Adrenal gland (tissue), 5 donors: Measurements from ENCODE around the gene CNFN.

ENCODE experiments used
- CTCF ChIP-seq, 6 experiments: fragments of 450-650 bp in 4 of 6; fragments of 200-600 bp in 2 of 6; sonication (generic) in 1 of 6; IDR thresholded peaks; 1 replicate in 5 of 6; 2 replicates in 1 of 6; pipeline versions ENCODE4 v1.5.1 to v1.8.0; 2016 to 2021; ENCODE audit warnings: antibody characterized with exemption in 6 of 6, mild to moderate bottlenecking in 2 of 6, moderate library complexity in 1 of 6
- POLR2A ChIP-seq, 2 donors: fragments of 450-650 bp; IDR thresholded peaks; one replicate each; pipeline ENCODE4 v1.6.1; 2017; ENCODE audit warnings: antibody characterized with exemption in 2 of 2, mild to moderate bottlenecking in 2 of 2, moderate library complexity in 1 of 2
- donor health status: DM: no; HTN: no; CAD: no.

DNA sequence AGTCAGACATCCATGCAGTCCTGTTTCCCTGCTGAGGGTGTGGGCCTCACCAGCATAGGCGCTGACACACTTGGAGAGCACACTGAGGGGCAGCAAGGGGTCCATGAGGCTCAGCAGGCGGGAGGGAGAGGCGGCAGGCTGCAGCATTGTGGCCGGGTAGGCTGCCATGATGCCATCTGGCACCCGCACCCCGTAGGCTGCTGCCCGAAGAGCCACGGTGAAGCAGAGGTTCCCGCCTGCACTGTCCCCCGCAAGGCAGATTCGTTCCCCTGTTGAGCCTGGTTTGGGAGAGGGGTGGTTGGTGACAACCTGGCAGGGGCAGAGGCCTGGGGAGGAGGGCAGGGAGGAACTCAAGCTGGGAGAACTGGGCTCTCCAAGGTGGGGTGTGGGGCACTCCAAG is 16.0 kb upstream of the CNFN start:
- TF ChIP-seq CTCF (IDR thresholded peaks at IDR 0.05) (no peak), POLR2A (IDR thresholded peaks at IDR 0.05) (no peak)
